H9 (cell line): ENCODE measurements around the gene STT3B. TPM values are rescaled to one million over a fixed set of nuclear protein-coding genes. Genes with fewer than 3 reads are reported as not detected.

Experiments used
- DNase-seq: peaks from one replicate; pipeline ENCODE4 v3.0.0-alpha.2; 2017
- H2AFZ ChIP-seq: one replicate; pipeline ENCODE4 v1.6.1; 2013; ENCODE audit warnings: mild to moderate bottlenecking, low read length, control low read depth, moderate library complexity
- H2AK5ac ChIP-seq: 2 replicates; pipeline ENCODE4 v1.6.1; 2013; ENCODE audit warnings: low read length, control low read depth, mixed read lengths; ENCODE audit not compliant: insufficient read length
- H2BK120ac ChIP-seq: one replicate; pipeline ENCODE4 v1.6.1; 2013; ENCODE audit warnings: low read depth, mild to moderate bottlenecking, low read length, control low read depth, inconsistent platforms; ENCODE audit not compliant: poor library complexity, severe bottlenecking
- H2BK12ac ChIP-seq: 2 replicates; pipeline ENCODE4 v1.6.1; 2013; ENCODE audit warnings: low read length, control low read depth, mixed read lengths, low read depth; ENCODE audit not compliant: insufficient read length
- H2BK15ac ChIP-seq: 2 replicates; pipeline ENCODE4 v1.6.1; 2013; ENCODE audit warnings: low read depth, low read length, control low read depth
- H2BK20ac ChIP-seq: one replicate; pipeline ENCODE4 v1.6.1; 2013; ENCODE audit warnings: low read depth, mild to moderate bottlenecking, low read length, control low read depth, inconsistent platforms; ENCODE audit not compliant: poor library complexity, severe bottlenecking
- H2BK5ac ChIP-seq: 2 replicates; pipeline ENCODE4 v1.6.1; 2013; ENCODE audit warnings: low read length, control low read depth, mixed read lengths; ENCODE audit not compliant: insufficient read length
- H3K14ac ChIP-seq: 2 replicates; pipeline ENCODE4 v1.6.1; 2013; ENCODE audit warnings: low read length, control low read depth; ENCODE audit not compliant: insufficient read depth
- H3K18ac ChIP-seq: 2 replicates; pipeline ENCODE4 v1.6.1; 2013; ENCODE audit warnings: low read depth, mild to moderate bottlenecking, mixed read lengths, low read length, control low read depth; ENCODE audit not compliant: insufficient read length
- H3K23ac ChIP-seq: 2 replicates; pipeline ENCODE4 v1.6.1; 2013; ENCODE audit warnings: low read length, control low read depth, mixed read lengths, low read depth; ENCODE audit not compliant: insufficient read length
- H3K23me2 ChIP-seq: 2 replicates; pipeline ENCODE4 v1.6.1; 2013; ENCODE audit warnings: low read depth, mild to moderate bottlenecking, mixed read lengths, low read length, control low read depth; ENCODE audit not compliant: insufficient read length, poor library complexity, severe bottlenecking
- H3K27ac ChIP-seq: 2 replicates; pipeline ENCODE4 v1.5.1; 2013; ENCODE audit warnings: low read length, control low read depth, mixed read lengths, low read depth; ENCODE audit not compliant: insufficient read length
- H3K27me3 ChIP-seq: 2 replicates; pipeline ENCODE4 v1.6.1; 2013; ENCODE audit warnings: low read length, control low read depth, inconsistent platforms; ENCODE audit not compliant: insufficient read depth
- H3K4ac ChIP-seq: 2 replicates; pipeline ENCODE4 v1.6.1; 2013; ENCODE audit warnings: low read depth, mild to moderate bottlenecking, control low read depth, inconsistent platforms, low read length, moderate library complexity
- H3K4me1 ChIP-seq: 2 replicates; pipeline ENCODE4 v1.6.1; 2013; ENCODE audit warnings: low read length, control low read depth, inconsistent platforms; ENCODE audit not compliant: insufficient read depth
- H3K4me2 ChIP-seq: 2 replicates; pipeline ENCODE4 v1.6.1; 2013; ENCODE audit warnings: low read length, control low read depth, mixed read lengths; ENCODE audit not compliant: insufficient read length, insufficient read depth
- H3K56ac ChIP-seq: 2 replicates; pipeline ENCODE4 v1.6.1; 2013; ENCODE audit warnings: low read depth, mild to moderate bottlenecking, mixed read lengths, low read length, control low read depth; ENCODE audit not compliant: insufficient read length
- H3K79me1 ChIP-seq: 2 replicates; pipeline ENCODE4 v1.6.1; 2013; ENCODE audit warnings: low read depth, mild to moderate bottlenecking, moderate library complexity, low read length, control low read depth, inconsistent platforms; ENCODE audit not compliant: insufficient read depth, poor library complexity, severe bottlenecking
- H3K79me2 ChIP-seq: 2 replicates; pipeline ENCODE4 v1.6.1; 2013; ENCODE audit warnings: low read length, control low read depth, inconsistent platforms; ENCODE audit not compliant: insufficient read depth
- H3K9ac ChIP-seq: 2 replicates; pipeline ENCODE4 v1.6.1; 2013; ENCODE audit warnings: low read length, control low read depth, mixed read lengths; ENCODE audit not compliant: insufficient read length; ENCODE audit errors: extremely low read depth
- H3K9me3 ChIP-seq: one replicate; pipeline ENCODE4 v1.6.1; 2013; ENCODE audit warnings: low read depth, low read length, inconsistent platforms; ENCODE audit not compliant: control insufficient read depth
- H3T11ph ChIP-seq: one replicate; pipeline ENCODE4 v1.6.1; 2013; ENCODE audit warnings: mild to moderate bottlenecking, low read length, control low read depth, inconsistent platforms
- H4K20me1 ChIP-seq: one replicate; pipeline ENCODE4 v1.6.1; 2013; ENCODE audit not compliant: control insufficient read depth, insufficient read length, insufficient read depth
- H4K5ac ChIP-seq: 2 replicates; pipeline ENCODE4 v1.6.1; 2013; ENCODE audit warnings: low read depth, mild to moderate bottlenecking, mixed read lengths, low read length, control low read depth; ENCODE audit not compliant: insufficient read length
- H4K8ac ChIP-seq: replicated peaks from 2 replicates; pipeline ENCODE4 v1.6.1; 2013; ENCODE audit warnings: low read length, control low read depth, mixed read lengths, low read depth; ENCODE audit not compliant: insufficient read length
- H4K91ac ChIP-seq: 2 replicates; pipeline ENCODE4 v1.6.1; 2013; ENCODE audit warnings: low read depth, mild to moderate bottlenecking, moderate library complexity, mixed read lengths, low read length, control low read depth; ENCODE audit not compliant: insufficient read length
- H3K27ac Mint-ChIP-seq, 3 experiments: 2 replicates in 2 of 3; 3 replicates in 1 of 3; pipeline ENCODE4 v1.8.0; 2020 to 2021; ENCODE audit warnings: mixed read lengths in 3 of 3, mild to moderate bottlenecking in 1 of 3, moderate library complexity in 1 of 3
- H3K27me3 Mint-ChIP-seq: 2 replicates; pipeline ENCODE4 v1.8.0; 2021; ENCODE audit warnings: low read depth, mild to moderate bottlenecking, moderate library complexity, mixed read lengths
- H3K36me3 Mint-ChIP-seq, 3 experiments: 2 replicates in 2 of 3; 3 replicates in 1 of 3; pipeline ENCODE4 v1.8.0; 2020 to 2021; ENCODE audit warnings: low read depth in 3 of 3, mixed read lengths in 3 of 3; ENCODE audit not compliant: insufficient read depth in 1 of 3
- H3K4me1 Mint-ChIP-seq, 2 experiments: 2 replicates each; pipeline ENCODE4 v1.8.0; 2020; ENCODE audit warnings: mixed read lengths in 2 of 2
- H3K4me3 Mint-ChIP-seq, 2 experiments: 2 replicates in 1 of 2; 3 replicates in 1 of 2; pipeline ENCODE4 v1.8.0; 2020 to 2021; ENCODE audit warnings: mild to moderate bottlenecking in 2 of 2, mixed read lengths in 2 of 2, moderate library complexity in 1 of 2
- H3K9me3 Mint-ChIP-seq, 2 experiments: 2 replicates in 1 of 2; 3 replicates in 1 of 2; pipeline ENCODE4 v1.8.0; 2020; ENCODE audit warnings: mild to moderate bottlenecking in 2 of 2, mixed read lengths in 2 of 2, moderate library complexity in 1 of 2
- WGBS: extraction: QIAGEN DNeasy Blood & Tissue Kit; methylation state at CpG from one replicate; pipeline ENCODE4 v1.1.7; 2013; ENCODE audit warnings: missing lambda C conversion rate, low lambda C conversion rate, mixed read lengths; ENCODE audit not compliant: insufficient read length; ENCODE audit errors: extremely low coverage; 5-methylcytosine and 5-hydroxymethylcytosine counted together
- total RNA-seq: library from RNA; stranded (reverse); gene quantifications from 2 replicates; pipeline ENCODE4 v1.2.1, GENCODE V29; 2021
- TF ChIP-seq, protein P1 (sequence below): fragments of 200-600 bp; sonication (generic); conservative IDR thresholded peaks from 3 replicates; pipeline ENCODE4 v1.8.0; 2021; ENCODE audit warnings: antibody characterized with exemption, mild to moderate bottlenecking

STT3B gene
- total RNA-seq, 1 experiment from 2014 or later, result 79.9 TPM

DNA sequence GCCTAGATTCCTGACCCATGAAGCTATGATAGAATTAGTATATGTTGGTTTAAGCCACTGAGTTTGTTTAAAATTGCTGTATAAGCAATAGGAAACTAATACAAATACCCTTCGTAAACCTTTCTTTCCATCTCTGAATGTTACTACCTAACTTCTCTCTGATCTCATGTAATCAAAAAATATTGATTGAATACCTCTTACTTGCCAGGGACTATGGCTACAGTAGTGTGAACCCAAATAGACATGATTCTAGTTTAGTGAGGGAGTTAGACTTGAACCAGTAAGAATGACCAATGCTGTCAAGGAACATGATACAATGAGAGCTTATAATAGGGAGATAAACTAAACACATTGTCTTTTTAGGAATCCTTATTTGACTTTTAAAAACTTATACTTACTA, 19.4 kb downstream of the STT3B start:
- WGBS, result no CpG with 5 or more reads among the region's 1 CpG
- H3K27ac Mint-ChIP-seq, result no peak overlapping the region
- Histone ChIP-seq H3K4me2 (no peak overlapping the region), H2BK120ac (no peak overlapping the region), H3K14ac (no peak overlapping the region), H3T11ph (no peak overlapping the region), H4K20me1 (no peaks in the 10 kb centered on the region), H3K4me1 (no peaks in the 10 kb centered on the region), H3K23me2 (no peaks in the 10 kb centered on the region), H4K91ac (no peak overlapping the region), H4K5ac (no peak overlapping the region), H2AK5ac (no peak overlapping the region), H2BK12ac (no peak overlapping the region), H3K9ac (no peak overlapping the region), H3K18ac (no peak overlapping the region), H2BK15ac (no peak overlapping the region), H2BK5ac (no peak overlapping the region), H3K4ac (no peak overlapping the region), H4K8ac (no peak overlapping the region), H2AFZ (no peak overlapping the region), H3K9me3 (no peaks in the 10 kb centered on the region), H3K23ac (no peak overlapping the region), H2BK20ac (no peak overlapping the region), H3K79me1 (peaks cover 7% of the 10 kb centered on the region), H3K27ac (no peak overlapping the region), H3K79me2 (peaks cover 23% of the 10 kb centered on the region; the same call in 1 of the 2 replicates), H3K27me3 (no peaks in the 10 kb centered on the region), H3K56ac (no peak overlapping the region)
- H3K4me3 Mint-ChIP-seq, result no peak overlapping the region
- H3K9me3 Mint-ChIP-seq, result peaks cover 0 to 4% of the 10 kb centered on the region in 2 experiments; a peak in 2 of 5 replicates
- no peak for DNase-seq
- H3K4me1 Mint-ChIP-seq, result peaks cover 16% of the 10 kb centered on the region in 2 experiments
- no peaks in the 10 kb centered on the region for H3K27me3 Mint-ChIP-seq
- TF ChIP-seq, protein P1, sequence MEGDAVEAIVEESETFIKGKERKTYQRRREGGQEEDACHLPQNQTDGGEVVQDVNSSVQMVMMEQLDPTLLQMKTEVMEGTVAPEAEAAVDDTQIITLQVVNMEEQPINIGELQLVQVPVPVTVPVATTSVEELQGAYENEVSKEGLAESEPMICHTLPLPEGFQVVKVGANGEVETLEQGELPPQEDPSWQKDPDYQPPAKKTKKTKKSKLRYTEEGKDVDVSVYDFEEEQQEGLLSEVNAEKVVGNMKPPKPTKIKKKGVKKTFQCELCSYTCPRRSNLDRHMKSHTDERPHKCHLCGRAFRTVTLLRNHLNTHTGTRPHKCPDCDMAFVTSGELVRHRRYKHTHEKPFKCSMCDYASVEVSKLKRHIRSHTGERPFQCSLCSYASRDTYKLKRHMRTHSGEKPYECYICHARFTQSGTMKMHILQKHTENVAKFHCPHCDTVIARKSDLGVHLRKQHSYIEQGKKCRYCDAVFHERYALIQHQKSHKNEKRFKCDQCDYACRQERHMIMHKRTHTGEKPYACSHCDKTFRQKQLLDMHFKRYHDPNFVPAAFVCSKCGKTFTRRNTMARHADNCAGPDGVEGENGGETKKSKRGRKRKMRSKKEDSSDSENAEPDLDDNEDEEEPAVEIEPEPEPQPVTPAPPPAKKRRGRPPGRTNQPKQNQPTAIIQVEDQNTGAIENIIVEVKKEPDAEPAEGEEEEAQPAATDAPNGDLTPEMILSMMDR, result no peak
- H3K36me3 Mint-ChIP-seq, result peaks cover 3 to 12% (median 9%) of the 10 kb centered on the region in 3 experiments; a peak in 6 of 7 replicates
